GM18520 (cell line): ENCODE results near the gene ATG10.
"Not testable (repeated sequence)": the region's sequence is repeated elsewhere in the genome, so short reads cannot be mapped to it uniquely, and the experiment has no call there.

Source experiments
- ATAC-seq: cut with Tn5 transposase; IDR thresholded peaks from one replicate; pipeline ENCODE4 v1.9.1; 2021; ENCODE audit not compliant: unreplicated experiment

ATG10 gene

DNA sequence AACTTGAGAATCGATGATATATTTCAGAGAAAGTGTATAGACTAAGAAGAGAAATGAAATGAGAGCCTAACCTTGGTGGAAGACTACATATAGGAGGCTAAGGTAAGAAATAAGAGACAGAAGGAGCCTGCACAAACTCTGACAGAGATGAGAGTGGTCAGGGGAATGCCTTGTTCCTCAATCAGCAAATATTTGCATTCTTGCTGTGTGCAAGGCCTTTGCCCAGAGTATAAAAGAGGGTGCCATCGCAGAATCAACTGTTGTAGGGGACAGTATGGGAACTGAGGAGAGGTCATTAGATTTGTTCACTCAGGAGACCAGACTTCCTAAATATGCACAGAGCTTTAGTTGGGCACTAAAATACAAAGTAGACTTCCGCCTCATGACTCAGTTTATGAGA is 137.2 kb downstream of the ATG10 start:
- ATAC-seq: no peak

- ATAC-seq: not testable (repeated sequence)
Measured at GRCh38 chr5:82109915-82110314, 138.1 kb downstream of the ATG10 start.

DNA sequence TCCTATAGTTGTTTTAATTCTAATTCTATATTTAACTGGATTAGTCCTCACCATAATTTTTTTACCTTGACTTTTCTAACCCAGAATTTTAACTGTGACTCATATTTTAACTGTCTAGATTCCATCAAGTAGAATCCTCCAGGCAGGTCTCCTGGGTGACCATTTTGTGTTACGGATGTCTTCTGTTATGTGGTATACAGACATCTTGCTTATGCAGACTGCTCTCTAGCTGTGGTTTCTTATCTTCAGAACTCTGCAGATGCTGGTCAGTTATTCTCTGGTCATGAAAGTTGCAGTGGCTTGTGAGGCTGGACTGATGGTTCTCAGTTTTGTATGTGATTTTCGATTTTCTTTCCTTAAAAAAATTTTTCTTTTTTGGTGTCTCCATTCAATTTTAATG is 139.4 kb downstream of the ATG10 start:
- ATAC-seq: peak; percentile 43

GRCh38 chr5:82115858-82116257 is 144.0 kb downstream of the ATG10 start:
- no peak for ATAC-seq

GRCh38 chr5:82119889-82120288 is 148.1 kb downstream of the ATG10 start:
- no peak for ATAC-seq

DNA sequence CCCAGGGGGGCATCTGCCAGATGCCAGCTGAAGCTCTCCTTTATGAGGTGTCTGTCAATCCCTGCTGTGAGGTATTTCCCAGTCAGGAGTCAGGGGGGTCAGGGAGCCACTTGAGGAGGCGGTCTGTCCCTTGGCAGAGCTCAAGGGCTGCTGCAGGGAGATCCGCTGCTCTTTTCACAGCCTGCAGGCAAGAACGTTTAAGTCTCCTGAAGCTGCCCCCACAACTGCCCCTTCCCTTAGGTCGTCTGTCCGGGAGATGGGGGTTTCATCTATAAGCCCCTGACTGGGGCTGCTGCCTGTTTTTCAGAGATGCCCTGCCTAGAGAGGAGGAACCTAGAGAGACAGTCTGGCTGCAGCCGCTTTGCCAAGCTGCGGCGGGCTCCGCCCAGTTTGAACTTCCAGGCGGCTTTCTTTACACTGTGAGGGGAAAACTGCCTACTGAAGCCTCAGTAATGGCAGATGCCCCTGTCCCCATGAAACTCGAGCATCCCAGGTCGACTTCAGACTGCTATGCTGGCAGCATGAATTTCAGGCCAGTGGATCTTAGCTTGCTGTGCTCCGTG is 158.0 kb downstream of the ATG10 start:
- ATAC-seq: no peak

DNA sequence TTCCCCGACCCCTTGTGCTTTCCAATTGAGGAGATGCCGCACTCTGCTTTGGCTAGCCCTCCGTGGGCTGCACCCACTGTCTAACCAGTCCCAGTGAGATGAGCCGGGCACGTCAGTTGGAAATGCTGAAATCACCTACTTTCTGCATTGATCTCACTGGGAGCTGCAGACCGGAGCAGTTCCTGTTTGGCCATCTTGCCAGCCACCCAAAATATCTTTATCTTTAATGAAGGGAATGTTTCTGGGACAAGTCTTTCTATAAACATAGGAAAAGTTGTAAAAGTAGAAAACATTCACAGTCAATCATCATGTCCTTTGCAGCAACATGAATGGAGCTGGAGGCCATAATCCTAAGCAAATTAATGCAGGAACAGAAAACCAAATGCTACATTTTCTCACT is 158.8 kb downstream of the ATG10 start:
- ATAC-seq: no peak

- ATAC-seq: no peak
Measured at GRCh38 chr5:82137205-82137604, 165.4 kb downstream of the ATG10 start.

GRCh38 chr5:82139837-82140236 is 168.0 kb downstream of the ATG10 start:
- not testable (repeated sequence) for ATAC-seq

DNA sequence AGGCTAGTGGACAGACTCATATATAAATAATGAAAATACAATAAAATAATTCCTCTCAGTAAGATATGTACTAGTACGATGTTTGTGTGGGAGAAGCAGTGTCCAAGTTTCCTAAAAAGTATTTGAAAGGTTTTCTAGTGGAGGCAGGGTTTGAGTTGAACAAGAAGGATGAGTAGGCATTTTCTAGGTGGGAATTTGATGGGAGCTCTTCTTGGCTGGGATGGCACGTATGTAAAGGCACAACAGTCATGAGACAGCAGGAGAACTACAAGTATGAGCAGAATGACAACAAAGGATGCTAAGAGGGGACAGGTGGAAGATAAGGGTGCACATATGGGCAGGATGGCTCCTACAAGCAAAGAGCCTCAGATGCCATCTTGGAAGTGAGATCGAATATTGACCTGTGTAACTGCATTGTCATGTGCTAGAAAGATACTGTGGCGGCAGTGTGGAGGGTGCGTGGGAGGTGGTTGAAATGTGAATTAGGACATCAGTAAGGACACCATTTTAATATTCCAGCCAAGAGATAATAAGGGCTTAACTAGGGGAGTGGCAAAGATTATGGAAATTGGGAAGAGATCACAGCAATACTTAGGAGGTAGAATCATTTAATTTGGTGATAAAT is 170.5 kb downstream of the ATG10 start:
- ATAC-seq: no peak

GRCh38 chr5:82142928-82143577 is 171.2 kb downstream of the ATG10 start:
- ATAC-seq: no peak

DNA sequence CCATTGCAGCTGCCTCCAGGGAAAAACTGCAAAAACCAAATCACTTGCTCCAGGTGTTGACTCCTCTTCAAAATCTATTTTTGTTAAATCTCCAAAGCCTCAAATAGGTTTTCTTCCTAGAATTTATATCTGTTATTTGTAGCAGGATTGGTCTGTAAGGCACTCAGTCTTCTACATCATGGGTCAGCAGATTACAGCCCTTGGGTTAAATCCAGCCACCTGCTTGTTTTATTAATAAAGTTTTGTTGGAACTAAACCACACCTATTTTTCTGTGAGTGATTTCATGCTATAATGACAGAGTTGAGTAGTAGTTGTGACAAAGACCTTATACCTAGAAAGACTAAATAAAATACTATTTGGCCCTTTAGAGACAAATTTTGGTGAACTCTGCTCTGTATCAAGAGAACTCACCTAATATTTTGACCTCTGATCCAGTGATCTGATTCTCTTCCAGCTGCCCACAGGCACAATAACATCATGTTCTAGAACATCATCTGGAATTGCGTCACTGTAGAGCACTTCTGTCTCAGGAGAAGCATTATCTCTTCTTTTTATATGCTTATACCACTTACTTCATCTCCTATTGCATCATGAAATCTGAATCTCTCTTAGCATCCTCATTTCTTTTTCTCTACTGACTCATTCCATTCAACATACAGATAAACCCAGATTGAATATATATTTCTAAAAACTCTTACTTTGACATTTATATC is 176.2 kb downstream of the ATG10 start:
- ATAC-seq: no peak

- no peak for ATAC-seq
Measured at GRCh38 chr5:82149434-82149833, 177.6 kb downstream of the ATG10 start.

DNA sequence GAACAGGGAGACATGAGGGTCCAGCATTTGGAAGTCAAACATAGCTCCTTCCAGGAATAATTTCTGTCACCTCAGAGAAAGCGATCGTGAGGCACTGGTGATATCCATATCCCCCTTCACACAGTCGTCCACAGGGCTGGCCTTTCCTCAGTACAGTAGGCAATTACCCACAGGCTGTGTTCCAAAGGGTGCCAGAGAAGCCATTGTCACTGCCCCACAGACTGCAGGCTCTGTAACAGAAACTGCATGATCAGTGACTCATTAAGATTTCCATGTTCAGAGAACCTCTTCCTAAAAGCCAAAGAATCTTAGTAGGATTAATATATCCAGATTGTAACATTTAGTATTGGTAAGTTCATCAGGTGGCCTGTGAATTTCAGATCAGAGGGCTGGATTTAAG is 178.7 kb downstream of the ATG10 start:
- ATAC-seq: no peak

DNA sequence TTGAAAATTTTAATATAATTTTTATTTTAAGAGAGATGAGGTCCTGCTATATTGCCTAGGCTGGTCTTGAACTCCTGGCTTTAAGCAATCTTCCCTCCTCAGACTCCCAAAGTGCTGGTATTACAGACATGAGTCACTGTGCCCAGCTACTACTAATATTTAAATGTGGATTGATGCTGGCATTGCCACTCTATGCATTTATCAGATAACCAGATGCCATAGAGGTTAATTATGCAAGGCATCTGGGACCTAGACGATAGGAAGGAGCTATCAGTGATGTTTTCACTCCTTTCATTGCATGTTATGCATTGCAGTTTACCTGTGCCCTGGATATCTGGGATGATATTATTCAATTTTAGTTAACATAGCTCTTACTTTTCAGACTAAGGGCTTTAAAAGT is 179.4 kb downstream of the ATG10 start:
- no peak for ATAC-seq

GRCh38 chr5:82151662-82152061 is 179.8 kb downstream of the ATG10 start:
- ATAC-seq: no peak

GRCh38 chr5:82152978-82153481 is 181.2 kb downstream of the ATG10 start:
- ATAC-seq: no peak

DNA sequence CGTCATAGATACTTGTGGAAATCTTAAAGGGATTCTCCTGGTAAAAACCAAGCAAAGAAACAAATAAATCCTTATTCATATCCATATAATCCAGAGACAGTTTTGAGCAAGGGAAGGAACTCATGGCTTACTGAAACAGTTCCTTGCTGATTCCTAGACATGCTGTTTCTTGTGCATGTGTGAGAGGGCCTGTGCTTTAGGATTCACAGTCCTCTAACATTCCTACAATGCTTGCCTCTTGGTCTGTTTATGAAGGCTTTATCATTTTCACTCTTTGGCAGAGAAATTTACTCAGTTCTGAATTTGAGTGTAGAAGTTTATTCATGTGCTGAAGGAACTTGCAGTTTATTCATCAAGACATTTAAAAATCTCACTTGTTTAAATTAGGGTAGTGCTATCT is 183.0 kb downstream of the ATG10 start:
- no peak for ATAC-seq

- ATAC-seq: no peak
Measured at GRCh38 chr5:82155305-82155704, 183.5 kb downstream of the ATG10 start.

GRCh38 chr5:82156874-82157273 is 185.1 kb downstream of the ATG10 start:
- no peak for ATAC-seq

DNA sequence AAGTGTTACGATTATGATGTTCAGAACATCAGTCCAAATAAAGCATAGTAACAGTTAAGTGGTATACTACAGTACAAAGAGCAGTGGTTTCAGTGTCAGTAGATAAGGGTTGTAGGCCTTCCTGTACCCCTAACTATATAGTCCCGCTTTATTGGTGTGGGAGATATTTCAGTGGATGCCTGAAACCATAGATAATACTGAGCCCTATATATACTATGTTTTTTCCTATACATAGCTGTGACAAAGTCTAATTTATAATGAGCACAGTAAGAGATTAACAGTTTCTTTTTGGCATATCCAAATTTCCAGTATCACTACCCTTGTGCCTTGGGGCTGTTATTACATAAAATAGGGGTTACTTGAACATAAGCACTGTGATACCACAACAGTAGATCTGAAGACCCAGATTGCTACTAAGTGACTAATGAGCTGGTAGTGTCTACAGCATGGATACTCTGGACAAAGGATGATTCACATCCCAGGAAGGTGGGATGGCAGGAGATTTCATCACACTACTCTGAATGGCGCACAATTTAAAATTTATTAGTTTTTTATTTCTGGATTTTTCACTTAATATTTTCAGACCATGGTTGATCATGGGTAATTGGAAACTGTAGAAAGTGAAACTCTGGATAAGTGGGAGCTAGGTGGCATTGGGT is 187.1 kb downstream of the ATG10 start:
- no peak for ATAC-seq
